Breast epithelium (tissue), 4 donors: Measurements from ENCODE around the gene CCNJL. TPM values are rescaled to one million over a fixed set of nuclear protein-coding genes. Genes with fewer than 3 reads are reported as not detected.

Experiments used
- DNase-seq, 2 donors: peaks; one replicate each; pipeline ENCODE4 v3.0.0-alpha.2; 2019; ENCODE audit warnings: low spot score in 2 of 2
- H3K27ac ChIP-seq, 2 donors: fragments of 200-600 bp; sonication (generic) in 1 of 2; one replicate each; pipeline ENCODE4 v1.5.1; 2016 to 2019; ENCODE audit warnings: mild to moderate bottlenecking in 1 of 2
- H3K27me3 ChIP-seq, 2 donors: fragments of 200-600 bp; sonication (generic) in 1 of 2; one replicate each; pipeline versions ENCODE4 v1.5.1 to v1.6.0; 2017 to 2019; ENCODE audit warnings: control low read depth in 1 of 2, mild to moderate bottlenecking in 1 of 2
- H3K36me3 ChIP-seq: fragments of 200-600 bp; one replicate; pipeline ENCODE4 v1.5.1; 2019
- H3K4me1 ChIP-seq, 2 donors: fragments of 200-600 bp; sonication (generic); one replicate each; pipeline ENCODE4 v1.5.1; 2016 to 2019; ENCODE audit warnings: control low read depth in 1 of 2
- H3K4me3 ChIP-seq, 3 donors: fragments of 200-600 bp; sonication (generic); 1 replicate in 2 of 3; 2 replicates in 1 of 3; pipeline ENCODE4 v1.5.1; 2016 to 2019; ENCODE audit warnings: mild to moderate bottlenecking in 3 of 3, moderate library complexity in 2 of 3
- H3K9me3 ChIP-seq, 2 donors: fragments of 200-600 bp; sonication (generic) in 1 of 2; one replicate each; pipeline ENCODE4 v1.5.1; 2016 to 2019; ENCODE audit warnings: control low read depth in 1 of 2
- POLR2A ChIP-seq: fragments of 450-650 bp; IDR thresholded peaks from one replicate; pipeline ENCODE4 v1.6.1; 2016; ENCODE audit warnings: antibody characterized with exemption, mild to moderate bottlenecking, moderate library complexity
- POLR2AphosphoS5 ChIP-seq, 3 donors: sonication (generic); formaldehyde crosslinking; IDR thresholded peaks; one replicate each; pipeline ENCODE4 v1.6.1; 2017; ENCODE audit warnings: antibody characterized with exemption in 3 of 3
- intact Hi-C: fragments of 100-400 bp; cut with DNase I; formaldehyde crosslinking; loops from one replicate; pipeline ENCODE4 v1.15.1; 2023; ENCODE audit warnings: low total_unique reads
- total RNA-seq, 3 donors: library from RNA; depleted of rRNA; stranded (reverse); fragments of >200 nt; gene quantifications; one replicate each; pipeline ENCODE4 v1.1.0, GENCODE V29; 2016
- TF ChIP-seq, protein P1 (sequence below), 3 donors: fragments of 450-650 bp; IDR thresholded peaks; one replicate each; pipeline ENCODE4 v1.5.1; 2016 to 2017; ENCODE audit warnings: antibody characterized with exemption in 3 of 3, mild to moderate bottlenecking in 3 of 3, moderate library complexity in 3 of 3

The CCNJL gene
- total RNA-seq, 3 donors from 2014 or later: 0.32 to 4.2 (median 3.6) TPM

DNA sequence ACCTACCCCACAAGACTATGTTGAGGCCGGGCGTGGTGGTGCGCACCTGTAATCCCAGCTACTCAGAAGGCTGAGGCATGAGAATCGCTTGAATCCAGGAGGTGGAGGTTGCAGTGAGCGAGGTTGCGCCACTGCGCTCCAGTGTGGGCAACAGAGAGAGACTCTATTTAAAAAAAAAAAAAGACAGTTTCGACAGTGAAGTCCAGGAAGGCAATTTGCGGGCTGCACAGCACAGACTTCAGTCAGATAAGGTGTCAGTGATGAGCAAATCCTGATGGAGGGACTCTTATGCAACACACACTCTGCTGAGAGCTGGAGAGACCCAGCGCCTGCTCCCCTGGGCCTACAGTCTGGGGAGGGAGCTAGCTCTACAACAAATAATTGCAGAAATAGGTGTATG lies 14.2 kb downstream of the CCNJL start:
- Histone ChIP-seq H3K27ac (no peak overlapping the region), H3K27me3 (no peaks in the 10 kb centered on the region), H3K4me3 (no peak overlapping the region), H3K36me3 (no peaks in the 10 kb centered on the region), H3K9me3 (no peaks in the 10 kb centered on the region), H3K4me1 (no peaks in the 10 kb centered on the region)
- TF ChIP-seq, protein P1, sequence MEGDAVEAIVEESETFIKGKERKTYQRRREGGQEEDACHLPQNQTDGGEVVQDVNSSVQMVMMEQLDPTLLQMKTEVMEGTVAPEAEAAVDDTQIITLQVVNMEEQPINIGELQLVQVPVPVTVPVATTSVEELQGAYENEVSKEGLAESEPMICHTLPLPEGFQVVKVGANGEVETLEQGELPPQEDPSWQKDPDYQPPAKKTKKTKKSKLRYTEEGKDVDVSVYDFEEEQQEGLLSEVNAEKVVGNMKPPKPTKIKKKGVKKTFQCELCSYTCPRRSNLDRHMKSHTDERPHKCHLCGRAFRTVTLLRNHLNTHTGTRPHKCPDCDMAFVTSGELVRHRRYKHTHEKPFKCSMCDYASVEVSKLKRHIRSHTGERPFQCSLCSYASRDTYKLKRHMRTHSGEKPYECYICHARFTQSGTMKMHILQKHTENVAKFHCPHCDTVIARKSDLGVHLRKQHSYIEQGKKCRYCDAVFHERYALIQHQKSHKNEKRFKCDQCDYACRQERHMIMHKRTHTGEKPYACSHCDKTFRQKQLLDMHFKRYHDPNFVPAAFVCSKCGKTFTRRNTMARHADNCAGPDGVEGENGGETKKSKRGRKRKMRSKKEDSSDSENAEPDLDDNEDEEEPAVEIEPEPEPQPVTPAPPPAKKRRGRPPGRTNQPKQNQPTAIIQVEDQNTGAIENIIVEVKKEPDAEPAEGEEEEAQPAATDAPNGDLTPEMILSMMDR (IDR thresholded peaks at IDR 0.05): no peak
- no peak for TF ChIP-seq POLR2A
- no peak for DNase-seq
- intact Hi-C loops: no loop called here

DNA sequence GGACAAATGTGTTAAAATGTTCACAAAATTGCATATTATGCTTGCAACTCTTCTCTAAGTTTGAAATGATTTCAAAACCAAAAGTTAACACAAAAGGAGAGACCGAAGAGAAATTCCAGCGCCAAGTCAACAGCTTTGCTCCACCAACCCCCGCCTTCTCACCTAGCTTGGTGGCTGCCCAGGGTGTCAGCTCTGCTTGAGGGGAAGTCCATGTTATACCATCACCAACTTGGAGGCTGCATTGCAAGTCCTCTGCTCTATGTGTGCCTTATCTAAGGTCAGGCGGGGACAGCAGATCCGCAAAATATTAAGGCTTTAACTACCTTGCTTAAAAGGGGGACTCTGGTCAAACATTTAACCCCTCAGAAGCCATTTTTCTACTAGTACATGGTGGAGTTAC lies 14.6 kb downstream of the CCNJL start:
- Histone ChIP-seq H3K27ac (no peak overlapping the region), H3K9me3 (no peaks in the 10 kb centered on the region), H3K36me3 (no peaks in the 10 kb centered on the region), H3K4me3 (no peak overlapping the region), H3K27me3 (no peaks in the 10 kb centered on the region), H3K4me1 (no peaks in the 10 kb centered on the region)
- TF ChIP-seq POLR2AphosphoS5 (IDR thresholded peaks at IDR 0.05): no peak
- TF ChIP-seq, protein P1 (IDR thresholded peaks at IDR 0.05): no peak
- no peak for TF ChIP-seq POLR2A
- DNase-seq: peak in 1 of 2 donors; percentile 2
- intact Hi-C loops: no loop called here

DNA sequence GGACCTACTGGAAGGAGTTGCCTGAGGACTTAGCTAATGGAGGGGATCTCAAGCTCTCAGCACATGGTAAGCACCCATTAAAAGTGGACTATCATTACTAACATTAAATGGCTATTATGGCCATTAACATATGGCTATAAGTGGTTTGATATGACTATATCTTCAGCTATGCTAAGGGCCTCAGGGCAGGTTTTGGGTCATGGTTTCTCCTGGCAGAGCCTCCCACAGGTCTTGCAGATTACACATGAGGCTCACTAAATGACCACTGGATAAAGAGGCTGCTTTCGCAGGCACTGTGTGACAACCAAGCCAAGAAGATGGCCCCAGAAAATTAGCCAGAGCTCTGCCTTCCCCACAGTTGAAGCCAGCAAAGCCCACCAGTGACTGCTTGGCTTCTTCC lies 15.4 kb downstream of the CCNJL start:
- no peak overlapping the region for H3K4me3 ChIP-seq
- no peaks in the 10 kb centered on the region for H3K4me1 ChIP-seq
- intact Hi-C loops: no loop called here
- peak in 1 of 2 donors; percentile 3 for DNase-seq
- H3K9me3 ChIP-seq: no peaks in the 10 kb centered on the region
- no peak overlapping the region for H3K27ac ChIP-seq
- TF ChIP-seq POLR2AphosphoS5 (IDR thresholded peaks at IDR 0.05) (no peak), POLR2A (no peak)
- TF ChIP-seq, protein P1 (IDR thresholded peaks at IDR 0.05): no peak
- H3K27me3 ChIP-seq: no peaks in the 10 kb centered on the region
- H3K36me3 ChIP-seq: no peaks in the 10 kb centered on the region

DNA sequence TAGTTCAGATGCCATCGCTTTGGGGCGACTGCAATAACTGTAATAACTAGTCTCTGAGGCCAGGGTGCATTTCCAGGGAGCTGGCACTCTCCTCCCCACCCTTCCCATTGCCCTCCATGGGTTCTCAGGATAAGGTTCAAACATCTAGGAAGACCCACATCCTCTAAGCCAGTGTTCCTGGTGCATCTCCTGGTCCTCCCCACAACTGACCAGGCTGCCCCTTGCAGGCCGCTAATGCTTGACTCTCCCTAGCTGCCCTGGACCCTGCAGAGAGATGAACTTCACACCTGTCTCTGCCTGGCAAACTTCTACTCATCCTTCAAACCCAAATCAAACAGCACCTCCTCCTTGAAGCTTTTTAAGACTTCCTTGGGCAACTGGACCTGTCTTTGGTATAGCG lies 15.9 kb downstream of the CCNJL start:
- DNase-seq: peak in 1 of 2 donors; percentile 13
- no peaks in the 10 kb centered on the region for H3K27me3 ChIP-seq
- H3K27ac ChIP-seq: no peak overlapping the region
- TF ChIP-seq, protein P1 (IDR thresholded peaks at IDR 0.05): no peak
- TF ChIP-seq POLR2A (no peak), POLR2AphosphoS5 (IDR thresholded peaks at IDR 0.05) (no peak)
- H3K9me3 ChIP-seq: no peaks in the 10 kb centered on the region
- H3K4me1 ChIP-seq: no peaks in the 10 kb centered on the region
- intact Hi-C loops: no loop called here
- H3K36me3 ChIP-seq: no peaks in the 10 kb centered on the region
- H3K4me3 ChIP-seq: no peak overlapping the region

DNA sequence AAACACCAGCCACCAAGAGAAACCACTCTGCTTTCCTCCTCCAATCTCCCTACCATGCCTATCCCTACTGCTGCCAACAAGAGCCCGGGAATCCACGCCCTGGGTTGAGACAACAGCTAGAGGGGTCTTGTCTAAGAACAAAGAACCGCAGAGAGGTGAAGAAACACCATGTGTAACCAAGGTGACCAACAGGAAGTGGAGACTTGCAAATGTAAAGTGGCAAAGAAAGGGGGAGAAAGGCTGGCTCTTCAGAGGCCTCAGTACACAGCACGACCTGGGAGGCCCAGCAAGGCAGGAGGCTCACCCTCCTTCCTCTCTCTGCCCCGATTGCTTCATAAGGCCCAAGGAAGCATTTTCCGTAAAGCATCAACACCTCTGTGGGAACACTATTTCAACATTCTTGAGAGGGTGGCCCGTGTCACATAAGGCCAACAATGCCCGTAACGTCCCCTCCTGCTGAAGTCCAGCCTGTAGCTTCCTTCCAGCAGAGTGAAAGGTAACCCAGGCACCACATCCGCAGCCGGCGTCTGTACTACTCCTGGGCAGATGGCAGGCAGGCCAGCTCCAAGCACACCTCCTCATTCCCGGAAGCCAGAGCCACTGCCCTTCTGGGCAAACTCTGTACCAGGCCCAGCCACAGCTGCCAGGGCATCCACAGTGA lies 18.3 kb downstream of the CCNJL start:
- H3K9me3 ChIP-seq: no peaks in the 10 kb centered on the region
- no peaks in the 10 kb centered on the region for H3K4me1 ChIP-seq
- H3K27ac ChIP-seq: peak overlapping the region; percentile 86 to 90
- intact Hi-C loops: no loop called here
- no peak overlapping the region for H3K4me3 ChIP-seq
- DNase-seq: peak; percentile 17 to 82
- H3K36me3 ChIP-seq: no peaks in the 10 kb centered on the region
- H3K27me3 ChIP-seq: no peaks in the 10 kb centered on the region
- TF ChIP-seq, protein P1 (IDR thresholded peaks at IDR 0.05): no peak
- peak in 2 of 3 donors; percentile 37 to 76 for TF ChIP-seq POLR2AphosphoS5 (IDR thresholded peaks at IDR 0.05)
